Neural progenitor cell (in vitro differentiated cells): ENCODE measurements around the gene POU2AF2. TPM values are rescaled to one million over a fixed set of nuclear protein-coding genes. Genes with fewer than 3 reads are reported as not detected.

Experiments used
- DNase-seq: peaks from one replicate; pipeline ENCODE4 v3.0.0-alpha.2; 2016; ENCODE audit warnings: low spot score
- H2AFZ ChIP-seq: fragments of 200-600 bp; sonication (generic); replicated peaks from 2 replicates; pipeline ENCODE4 v1.6.1; 2016; ENCODE audit warnings: antibody characterized with exemption
- H3F3A ChIP-seq: fragments of 200-600 bp; sonication (generic); 2 replicates; pipeline ENCODE4 v1.6.1; 2016; ENCODE audit warnings: antibody characterized with exemption, low read depth
- H3K27ac ChIP-seq: fragments of 200-600 bp; sonication (generic); 2 replicates; pipeline ENCODE4 v1.5.1; 2016; ENCODE audit warnings: mild to moderate bottlenecking
- H3K27me3 ChIP-seq: fragments of 200-600 bp; sonication (generic); 2 replicates; pipeline ENCODE4 v1.6.1; 2016; ENCODE audit warnings: mild to moderate bottlenecking, moderate library complexity
- H3K36me3 ChIP-seq: fragments of 200-600 bp; sonication (generic); 2 replicates; pipeline ENCODE4 v1.5.1; 2016
- H3K4me1 ChIP-seq: fragments of 200-600 bp; sonication (generic); 2 replicates; pipeline ENCODE4 v1.6.1; 2016; ENCODE audit warnings: mixed run types
- H3K4me2 ChIP-seq: fragments of 200-600 bp; sonication (generic); 2 replicates; pipeline ENCODE4 v1.6.1; 2016
- H3K4me3 ChIP-seq: fragments of 200-600 bp; sonication (generic); 2 replicates; pipeline ENCODE4 v1.5.1; 2016
- H3K79me2 ChIP-seq: fragments of 200-600 bp; sonication (generic); 2 replicates; pipeline ENCODE4 v1.6.1; 2016; ENCODE audit warnings: low read depth
- H3K9ac ChIP-seq: fragments of 200-600 bp; sonication (generic); 2 replicates; pipeline ENCODE4 v1.6.1; 2016
- H3K9me3 ChIP-seq: fragments of 200-600 bp; sonication (generic); 2 replicates; pipeline ENCODE4 v1.5.1; 2016; ENCODE audit warnings: low read depth
- H4K20me1 ChIP-seq: fragments of 200-600 bp; sonication (generic); 2 replicates; pipeline ENCODE4 v1.6.1; 2016; ENCODE audit warnings: low read depth
- H3K27ac Mint-ChIP-seq: 3 replicates; pipeline ENCODE4 v1.8.0; 2021; ENCODE audit warnings: mixed read lengths
- H3K27me3 Mint-ChIP-seq: 2 replicates; pipeline ENCODE4 v1.8.0; 2022; ENCODE audit warnings: low read depth, mild to moderate bottlenecking, inconsistent platforms, moderate library complexity, mixed read lengths; ENCODE audit not compliant: insufficient read depth
- H3K36me3 Mint-ChIP-seq: 3 replicates; pipeline ENCODE4 v1.8.0; 2021; ENCODE audit warnings: mixed read lengths
- H3K4me1 Mint-ChIP-seq: 3 replicates; pipeline ENCODE4 v1.8.0; 2021; ENCODE audit warnings: mixed read lengths
- H3K4me3 Mint-ChIP-seq: 3 replicates; pipeline ENCODE4 v1.8.0; 2021; ENCODE audit warnings: mild to moderate bottlenecking, moderate library complexity, mixed read lengths
- H3K9me3 Mint-ChIP-seq: 3 replicates; pipeline ENCODE4 v1.8.0; 2020; ENCODE audit warnings: mixed read lengths
- EZH2 ChIP-seq: fragments of 200-600 bp; sonication (generic); IDR thresholded peaks from 2 replicates; pipeline ENCODE4 v1.6.1; 2017; ENCODE audit warnings: antibody characterized with exemption, mild to moderate bottlenecking, moderate library complexity
- EZH2phosphoT487 ChIP-seq: fragments of 200-600 bp; sonication (generic); IDR thresholded peaks from 2 replicates; pipeline ENCODE4 v1.6.1; 2017; ENCODE audit warnings: antibody characterized with exemption
- total RNA-seq: library from RNA; depleted of rRNA; stranded (reverse); fragments of >200 nt; gene quantifications from 2 replicates; pipeline ENCODE4 v1.2.3, GENCODE V29; 2015; ENCODE audit warnings: low replicate concordance
- TF ChIP-seq, protein P1 (sequence below): fragments of 200-600 bp; sonication (generic); IDR thresholded peaks from 2 replicates; pipeline ENCODE4 v1.5.1; 2017; ENCODE audit warnings: antibody characterized with exemption, mild to moderate bottlenecking

Gene POU2AF2
- total RNA-seq, 1 donor from 2014 or later: not detected

DNA sequence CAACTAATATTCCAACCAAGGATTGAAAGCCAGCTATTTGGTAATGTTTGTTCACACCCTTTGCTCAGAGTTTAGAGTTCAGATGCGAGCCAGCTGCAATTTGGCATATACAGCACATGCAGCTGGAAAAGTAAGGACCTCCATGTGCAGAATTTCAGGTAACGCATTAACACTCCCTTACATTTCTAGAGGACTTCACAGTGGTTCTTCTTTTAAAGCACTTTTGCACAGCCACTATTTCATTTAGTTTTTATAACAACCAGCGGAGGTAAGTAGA, 56.3 kb downstream of the POU2AF2 start:
- no peaks in the 10 kb centered on the region for H3K36me3 ChIP-seq
- H3K9ac ChIP-seq: no peak overlapping the region
- no peaks in the 10 kb centered on the region for H3K9me3 Mint-ChIP-seq
- H3K27me3 ChIP-seq: peaks cover 58% of the 10 kb centered on the region
- no peak overlapping the region for H3K4me3 ChIP-seq
- no peaks in the 10 kb centered on the region for H3K4me1 ChIP-seq
- H3K9me3 ChIP-seq: no peaks in the 10 kb centered on the region
- H3K4me1 Mint-ChIP-seq: peaks cover 18% of the 10 kb centered on the region
- no peak overlapping the region for H3K27ac ChIP-seq
- H4K20me1 ChIP-seq: no peaks in the 10 kb centered on the region
- H3F3A ChIP-seq: peaks cover 10% of the 10 kb centered on the region
- H3K36me3 Mint-ChIP-seq: peaks cover 1% of the 10 kb centered on the region
- TF ChIP-seq, protein P1, sequence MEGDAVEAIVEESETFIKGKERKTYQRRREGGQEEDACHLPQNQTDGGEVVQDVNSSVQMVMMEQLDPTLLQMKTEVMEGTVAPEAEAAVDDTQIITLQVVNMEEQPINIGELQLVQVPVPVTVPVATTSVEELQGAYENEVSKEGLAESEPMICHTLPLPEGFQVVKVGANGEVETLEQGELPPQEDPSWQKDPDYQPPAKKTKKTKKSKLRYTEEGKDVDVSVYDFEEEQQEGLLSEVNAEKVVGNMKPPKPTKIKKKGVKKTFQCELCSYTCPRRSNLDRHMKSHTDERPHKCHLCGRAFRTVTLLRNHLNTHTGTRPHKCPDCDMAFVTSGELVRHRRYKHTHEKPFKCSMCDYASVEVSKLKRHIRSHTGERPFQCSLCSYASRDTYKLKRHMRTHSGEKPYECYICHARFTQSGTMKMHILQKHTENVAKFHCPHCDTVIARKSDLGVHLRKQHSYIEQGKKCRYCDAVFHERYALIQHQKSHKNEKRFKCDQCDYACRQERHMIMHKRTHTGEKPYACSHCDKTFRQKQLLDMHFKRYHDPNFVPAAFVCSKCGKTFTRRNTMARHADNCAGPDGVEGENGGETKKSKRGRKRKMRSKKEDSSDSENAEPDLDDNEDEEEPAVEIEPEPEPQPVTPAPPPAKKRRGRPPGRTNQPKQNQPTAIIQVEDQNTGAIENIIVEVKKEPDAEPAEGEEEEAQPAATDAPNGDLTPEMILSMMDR: no peak
- TF ChIP-seq EZH2 (no peak), EZH2phosphoT487 (no peak)
- H3K79me2 ChIP-seq: no peaks in the 10 kb centered on the region
- no peak overlapping the region for H3K4me3 Mint-ChIP-seq
- peaks cover 16% of the 10 kb centered on the region for H3K27me3 Mint-ChIP-seq
- H2AFZ ChIP-seq: no peak overlapping the region
- H3K27ac Mint-ChIP-seq: no peak overlapping the region
- no peak for DNase-seq
- H3K4me2 ChIP-seq: no peak overlapping the region

DNA sequence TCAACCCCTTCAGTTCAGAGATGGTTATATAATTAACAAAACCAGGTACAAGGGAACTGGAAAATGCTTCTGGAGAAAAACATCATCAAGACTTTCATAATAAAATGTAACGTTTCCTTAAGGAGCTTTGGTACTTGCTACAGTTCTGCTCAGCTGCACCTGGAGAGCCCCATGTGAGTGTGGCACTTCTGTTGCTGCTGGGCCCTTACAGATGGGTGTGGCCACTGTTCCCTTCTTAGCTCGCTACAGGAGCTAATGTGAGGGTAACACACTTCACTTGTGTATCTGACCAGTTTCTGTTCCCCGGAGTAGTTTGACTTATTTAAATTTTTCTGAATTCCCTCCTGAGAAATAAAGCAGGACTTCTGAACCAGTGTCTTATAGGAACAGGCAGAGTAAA, 56.8 kb downstream of the POU2AF2 start:
- H2AFZ ChIP-seq: no peak overlapping the region
- no peaks in the 10 kb centered on the region for H3K79me2 ChIP-seq
- peaks cover 17% of the 10 kb centered on the region for H3K27me3 Mint-ChIP-seq
- H3K36me3 Mint-ChIP-seq: no peaks in the 10 kb centered on the region
- no peaks in the 10 kb centered on the region for H3K36me3 ChIP-seq
- TF ChIP-seq EZH2 (no peak), EZH2phosphoT487 (no peak)
- TF ChIP-seq, protein P1: no peak
- no peak overlapping the region for H3K4me2 ChIP-seq
- no peak overlapping the region for H3K4me3 Mint-ChIP-seq
- no peaks in the 10 kb centered on the region for H4K20me1 ChIP-seq
- no peak overlapping the region for H3K9ac ChIP-seq
- no peaks in the 10 kb centered on the region for H3K4me1 ChIP-seq
- no peak overlapping the region for H3K4me3 ChIP-seq
- no peak overlapping the region for H3K27ac ChIP-seq
- H3K4me1 Mint-ChIP-seq: peaks cover 18% of the 10 kb centered on the region
- H3K27me3 ChIP-seq: peaks cover 54% of the 10 kb centered on the region
- no peaks in the 10 kb centered on the region for H3K9me3 ChIP-seq
- H3K9me3 Mint-ChIP-seq: no peaks in the 10 kb centered on the region
- H3F3A ChIP-seq: peaks cover 10% of the 10 kb centered on the region
- no peak for DNase-seq
- H3K27ac Mint-ChIP-seq: no peak overlapping the region

DNA sequence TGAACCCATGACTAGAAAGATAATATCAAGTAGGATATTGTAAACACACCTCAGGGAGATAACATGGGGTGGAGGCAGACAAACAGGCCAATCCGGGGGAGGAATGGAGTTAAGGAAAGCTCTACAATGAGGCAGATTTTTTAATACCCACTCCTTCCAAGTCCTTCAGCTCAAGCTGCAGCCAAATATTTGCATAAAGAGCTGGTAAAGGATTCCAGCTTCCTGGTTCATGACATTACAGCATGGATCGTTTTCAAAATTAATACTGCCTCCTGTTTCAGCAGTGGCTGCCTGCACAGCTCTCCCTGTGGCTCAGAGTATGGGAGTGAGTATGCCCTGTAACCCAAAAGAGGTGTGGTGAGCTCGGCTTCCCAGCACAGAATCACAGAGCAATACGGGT, 57.9 kb downstream of the POU2AF2 start:
- Histone ChIP-seq H3K27ac (no peak overlapping the region), H3K79me2 (no peaks in the 10 kb centered on the region), H3K27me3 (peaks cover 42% of the 10 kb centered on the region), H3K4me1 (no peaks in the 10 kb centered on the region), H4K20me1 (no peaks in the 10 kb centered on the region), H3K36me3 (no peaks in the 10 kb centered on the region), H3F3A (peaks cover under 1% of the 10 kb centered on the region), H3K9ac (no peak overlapping the region), H3K9me3 (no peaks in the 10 kb centered on the region), H3K4me3 (no peak overlapping the region), H3K4me2 (no peak overlapping the region), H2AFZ (no peak overlapping the region)
- H3K4me3 Mint-ChIP-seq: no peak overlapping the region
- no peak for DNase-seq
- TF ChIP-seq, protein P1: no peak
- TF ChIP-seq EZH2phosphoT487 (no peak), EZH2 (no peak)
- H3K27ac Mint-ChIP-seq: no peak overlapping the region
- H3K9me3 Mint-ChIP-seq: no peaks in the 10 kb centered on the region
- H3K4me1 Mint-ChIP-seq: peaks cover 12% of the 10 kb centered on the region
- H3K27me3 Mint-ChIP-seq: peaks cover 17% of the 10 kb centered on the region
- H3K36me3 Mint-ChIP-seq: no peaks in the 10 kb centered on the region
